Gastroesophageal sphincter (tissue), 4 donors: ENCODE measurements around the gene ANKRD34A. TPM values are rescaled to one million over a fixed set of nuclear protein-coding genes. Genes with fewer than 3 reads are reported as not detected.

ENCODE experiments used
- ATAC-seq: fragments of 150-250 bp; one replicate; pipeline ENCODE4 v1.9.1; 2016; ENCODE audit warnings: mild to moderate bottlenecking, moderate library complexity
- H3K27ac ChIP-seq, 4 donors: fragments of 200-600 bp; sonication (generic) in 3 of 4; 1 replicate in 3 of 4; 2 replicates in 1 of 4; pipeline ENCODE4 v1.5.1; 2016 to 2019
- H3K27me3 ChIP-seq: fragments of 200-600 bp; sonication (generic); one replicate; pipeline ENCODE4 v1.5.1; 2019
- H3K36me3 ChIP-seq, 2 donors: fragments of 200-600 bp; sonication (generic); one replicate each; pipeline ENCODE4 v1.5.1; 2019; ENCODE audit warnings: control low read depth in 1 of 2
- H3K4me1 ChIP-seq, 3 donors: fragments of 200-600 bp; sonication (generic); 1 replicate in 2 of 3; 2 replicates in 1 of 3; pipeline ENCODE4 v1.5.1; 2016 to 2019; ENCODE audit warnings: control low read depth in 2 of 3
- H3K4me3 ChIP-seq, 2 donors: fragments of 200-600 bp; sonication (generic); one replicate each; pipeline ENCODE4 v1.5.1; 2019; ENCODE audit warnings: mild to moderate bottlenecking in 1 of 2, moderate library complexity in 1 of 2
- H3K9me3 ChIP-seq, 3 donors: fragments of 200-600 bp; sonication (generic); one replicate each; pipeline ENCODE4 v1.5.1; 2017 to 2019; ENCODE audit warnings: control low read depth in 2 of 3
- EP300 ChIP-seq: sonication (generic); formaldehyde crosslinking; IDR thresholded peaks from one replicate; pipeline ENCODE4 v1.6.1; 2017; ENCODE audit warnings: antibody characterized with exemption, mild to moderate bottlenecking
- POLR2A ChIP-seq, 2 donors: fragments of 450-650 bp; IDR thresholded peaks; one replicate each; pipeline ENCODE4 v1.6.1; 2017; ENCODE audit warnings: antibody characterized with exemption in 2 of 2, mild to moderate bottlenecking in 2 of 2, moderate library complexity in 1 of 2
- POLR2AphosphoS5 ChIP-seq: sonication (generic); formaldehyde crosslinking; IDR thresholded peaks from one replicate; pipeline ENCODE4 v1.6.1; 2017; ENCODE audit warnings: antibody characterized with exemption
- WGBS, 2 donors: methylation state at CpG; one replicate each; pipeline ENCODE4 v1.1.5; 2018; ENCODE audit warnings: low coverage in 1 of 2; 5-methylcytosine and 5-hydroxymethylcytosine counted together
- total RNA-seq, 4 donors: library from RNA; depleted of rRNA; stranded (reverse); fragments of >200 nt; gene quantifications; one replicate each; pipeline ENCODE4 v1.1.0, GENCODE V29; 2016
- TF ChIP-seq, protein P1 (sequence below), 4 experiments: fragments of 200-600 bp in 2 of 4; fragments of 450-650 bp in 2 of 4; sonication (generic) in 1 of 4; IDR thresholded peaks; one replicate each; pipeline ENCODE4 v1.5.1; 2017 to 2019; ENCODE audit warnings: antibody characterized with exemption in 4 of 4, mild to moderate bottlenecking in 2 of 4, moderate library complexity in 2 of 4

ANKRD34A gene
- total RNA-seq, 4 donors from 2014 or later = 0.62 to 1.9 (median 0.67) TPM; not detected in 1

DNA sequence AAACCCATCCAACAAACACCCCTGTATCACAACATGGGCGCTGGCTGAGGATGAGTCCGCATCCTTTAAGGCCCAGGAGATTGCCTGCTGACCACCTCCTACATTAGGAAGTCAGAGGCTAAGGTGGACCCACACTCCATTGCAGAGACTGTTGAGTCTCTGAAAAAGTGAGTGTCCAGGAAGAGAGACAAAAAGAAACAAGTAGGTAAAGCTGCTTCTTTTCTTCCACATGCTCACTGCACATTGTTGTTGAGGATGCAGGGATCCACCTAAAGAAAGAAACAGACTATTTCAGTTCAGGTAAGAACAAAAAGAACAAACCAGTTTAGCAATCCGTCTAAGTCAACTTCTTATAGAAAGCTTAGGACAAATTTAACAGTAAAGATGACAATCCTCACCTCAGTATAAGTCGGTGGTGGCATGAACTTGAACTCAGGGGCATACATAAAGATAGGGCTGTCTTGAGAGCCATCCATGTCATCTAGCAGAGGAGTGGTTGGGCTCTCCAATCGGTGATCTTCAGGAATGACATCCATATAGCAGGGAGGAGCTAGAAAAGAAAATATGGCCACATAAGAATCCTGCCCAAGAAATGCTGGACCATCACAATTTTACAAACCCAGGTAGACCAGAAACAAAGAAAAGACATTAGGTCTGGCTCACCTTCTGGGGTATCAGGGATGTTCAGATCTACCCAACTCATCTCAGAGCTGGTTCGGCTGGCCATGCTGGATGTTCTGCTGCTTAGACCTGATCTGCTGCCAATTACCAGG, 29.4 kb upstream of the ANKRD34A start:
- TF ChIP-seq POLR2AphosphoS5 = peak; percentile 66
- TF ChIP-seq EP300 = no peak
- TF ChIP-seq, protein P1, sequence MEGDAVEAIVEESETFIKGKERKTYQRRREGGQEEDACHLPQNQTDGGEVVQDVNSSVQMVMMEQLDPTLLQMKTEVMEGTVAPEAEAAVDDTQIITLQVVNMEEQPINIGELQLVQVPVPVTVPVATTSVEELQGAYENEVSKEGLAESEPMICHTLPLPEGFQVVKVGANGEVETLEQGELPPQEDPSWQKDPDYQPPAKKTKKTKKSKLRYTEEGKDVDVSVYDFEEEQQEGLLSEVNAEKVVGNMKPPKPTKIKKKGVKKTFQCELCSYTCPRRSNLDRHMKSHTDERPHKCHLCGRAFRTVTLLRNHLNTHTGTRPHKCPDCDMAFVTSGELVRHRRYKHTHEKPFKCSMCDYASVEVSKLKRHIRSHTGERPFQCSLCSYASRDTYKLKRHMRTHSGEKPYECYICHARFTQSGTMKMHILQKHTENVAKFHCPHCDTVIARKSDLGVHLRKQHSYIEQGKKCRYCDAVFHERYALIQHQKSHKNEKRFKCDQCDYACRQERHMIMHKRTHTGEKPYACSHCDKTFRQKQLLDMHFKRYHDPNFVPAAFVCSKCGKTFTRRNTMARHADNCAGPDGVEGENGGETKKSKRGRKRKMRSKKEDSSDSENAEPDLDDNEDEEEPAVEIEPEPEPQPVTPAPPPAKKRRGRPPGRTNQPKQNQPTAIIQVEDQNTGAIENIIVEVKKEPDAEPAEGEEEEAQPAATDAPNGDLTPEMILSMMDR (IDR thresholded peaks at IDR 0.05) = peak in 1 of 4 experiments; percentile 21
- peak in 1 of 2 donors; percentile 1 for TF ChIP-seq POLR2A (IDR thresholded peaks at IDR 0.05)
- WGBS, 2 donors = 14 to 20% methylated on average over 5 of the region's 6 CpGs
- Histone ChIP-seq H3K36me3 (peaks cover 28 to 34% of the 10 kb centered on the region in 2 donors), H3K9me3 (no peaks in the 10 kb centered on the region), H3K4me3 (peak overlapping the region; percentile 64 to 100), H3K27ac (peak overlapping the region; percentile 93 to 98 (median 96)), H3K27me3 (no peaks in the 10 kb centered on the region), H3K4me1 (peaks cover 0 to 35% (median 0%) of the 10 kb centered on the region in 3 donors)
- ATAC-seq = no peak

DNA sequence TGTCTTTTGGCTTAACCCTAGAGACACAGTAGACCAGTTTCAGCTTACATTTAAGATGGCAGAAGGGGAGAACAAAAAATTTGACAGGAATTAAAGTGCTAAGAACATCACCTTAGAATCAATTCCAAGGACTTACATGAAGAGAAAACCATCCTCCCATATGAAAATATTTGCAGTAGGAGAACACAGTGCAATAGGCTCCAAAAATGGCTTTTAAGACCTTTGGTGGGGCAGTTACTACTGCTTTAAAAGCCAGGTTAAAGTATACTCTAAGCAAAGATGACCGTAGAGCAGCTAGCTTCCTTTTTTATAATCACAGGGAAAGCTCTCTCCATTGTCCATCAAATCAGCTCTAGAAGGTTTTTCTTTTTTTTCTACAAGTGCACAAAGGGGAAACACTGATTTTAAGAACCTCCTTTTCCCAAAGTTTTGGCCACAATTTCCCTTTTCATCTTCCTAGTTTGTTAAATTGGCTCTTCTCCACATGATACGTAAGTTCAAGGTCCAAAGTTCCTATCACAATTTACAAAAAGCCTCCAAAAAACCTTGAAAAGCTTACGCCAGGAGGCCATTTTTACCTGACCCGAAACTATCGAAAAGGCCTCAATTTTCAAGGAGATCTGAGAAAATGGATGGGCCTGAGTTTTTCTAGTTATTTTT, 28.7 kb upstream of the ANKRD34A start:
- no peak for ATAC-seq
- peaks cover 0 to 28% (median 0%) of the 10 kb centered on the region in 3 donors for H3K4me1 ChIP-seq
- WGBS, 2 donors = 34 to 35% methylated on average over 4 to 5 of the region's 5 CpGs
- H3K36me3 ChIP-seq = peaks cover 28 to 34% of the 10 kb centered on the region in 2 donors
- H3K9me3 ChIP-seq = no peaks in the 10 kb centered on the region
- H3K27ac ChIP-seq = peak overlapping the region; percentile 93 to 98 (median 96)
- peak overlapping the region; percentile 64 to 100 for H3K4me3 ChIP-seq
- TF ChIP-seq, protein P1 (IDR thresholded peaks at IDR 0.05) = no peak
- TF ChIP-seq POLR2A (IDR thresholded peaks at IDR 0.05) (peak in 1 of 2 donors; percentile 16), POLR2AphosphoS5 (peak; percentile 9), EP300 (no peak)
- no peaks in the 10 kb centered on the region for H3K27me3 ChIP-seq

GRCh38 chr1:145992502-145992936, 28.1 kb upstream of the ANKRD34A start:
- peaks cover 0 to 23% (median 0%) of the 10 kb centered on the region in 3 donors for H3K4me1 ChIP-seq
- H3K4me3 ChIP-seq = peak overlapping the region; percentile 64 to 100
- peak overlapping the region; percentile 93 to 98 (median 96) for H3K27ac ChIP-seq
- TF ChIP-seq POLR2AphosphoS5 (no peak), POLR2A (IDR thresholded peaks at IDR 0.05) (peak in 1 of 2 donors; percentile 40)
- no peaks in the 10 kb centered on the region for H3K27me3 ChIP-seq
- 50 to 73% methylated on average over 1 of the region's 1 CpG for WGBS, 2 donors
- H3K36me3 ChIP-seq = peaks cover 28 to 34% of the 10 kb centered on the region in 2 donors
- H3K9me3 ChIP-seq = no peaks in the 10 kb centered on the region
- no peak for ATAC-seq

GRCh38 chr1:145991735-145992412, 27.5 kb upstream of the ANKRD34A start:
- TF ChIP-seq, protein P1 (IDR thresholded peaks at IDR 0.05) = no peak
- TF ChIP-seq POLR2AphosphoS5 (peak; percentile 86), POLR2A (IDR thresholded peaks at IDR 0.05) (peak; percentile 57 to 62)
- Histone ChIP-seq H3K4me3 (peak overlapping the region; percentile 64 to 100), H3K36me3 (peaks cover 28 to 34% of the 10 kb centered on the region in 2 donors), H3K9me3 (no peaks in the 10 kb centered on the region), H3K27me3 (no peaks in the 10 kb centered on the region), H3K27ac (peak overlapping the region; percentile 93 to 98 (median 96)), H3K4me1 (peaks cover 0 to 24% (median 0%) of the 10 kb centered on the region in 3 donors)
- ATAC-seq = no peak
- WGBS, 2 donors = 50 to 61% methylated on average over 6 to 10 of the region's 10 CpGs
